Pulmonary artery endothelial cell (primary cell): ENCODE results near the gene NRBP1. TPM values are rescaled to one million over a fixed set of nuclear protein-coding genes. Genes with fewer than 3 reads are reported as not detected.

Experiments used
- DNase-seq: peaks from one replicate; pipeline ENCODE4 v3.0.0-alpha.2; 2011; ENCODE audit warnings: low read depth, low spot score
- total RNA-seq: library from RNA; depleted of rRNA; stranded (reverse); fragments of >200 nt; gene quantifications from 2 replicates; pipeline ENCODE4 v1.2.3, GENCODE V29; 2014

Gene NRBP1
- total RNA-seq, 1 donor from 2014 or later: 122 TPM

- DNase-seq: peak; percentile 95
Observed at GRCh38 chr2:27489498-27490397, 61.3 kb downstream of the NRBP1 start, which contains the start of gene IFT172. IFT172 (minus strand) TSS chr2:27489743; CDS start chr2:27489653, 90 bp downstream.

Other genes with a start within 250 kb of the NRBP1 start
- 97.0 and 127 TPM in 2 replicates for gene ATRAID, start 216.6 kb upstream of the NRBP1 start, total RNA-seq
- gene SLC5A6, start 216.4 kb upstream of the NRBP1 start, total RNA-seq: 20.4 and 48.9 TPM in 2 replicates
- gene CAD, start 211.3 kb upstream of the NRBP1 start, total RNA-seq: 62.4 and 62.8 TPM in 2 replicates
- 0.11 TPM in 1 of 2 replicates, not detected in the other for gene SLC30A3, start 165.6 kb upstream of the NRBP1 start, total RNA-seq
- not detected in 2 replicates for gene DNAJC5G, start 153.2 kb upstream of the NRBP1 start, total RNA-seq
- not detected in 2 replicates for gene TRIM54, start 146.2 kb upstream of the NRBP1 start, total RNA-seq
- 0.20 and 0.39 TPM in 2 replicates for gene UCN, start 120.2 kb upstream of the NRBP1 start, total RNA-seq
- gene MPV17, start 105.5 kb upstream of the NRBP1 start, total RNA-seq: 38.8 and 43.0 TPM in 2 replicates
- gene GTF3C2, start 71.9 kb upstream of the NRBP1 start, total RNA-seq: 24.5 and 26.9 TPM in 2 replicates
- gene EIF2B4, start 58.3 kb upstream of the NRBP1 start, total RNA-seq: 36.6 and 44.7 TPM in 2 replicates
- 142 and 184 TPM in 2 replicates for gene SNX17, start 58.0 kb upstream of the NRBP1 start, total RNA-seq
- 8.9 and 9.5 TPM in 2 replicates for gene ZNF513, start 47.9 kb upstream of the NRBP1 start, total RNA-seq
- gene PPM1G, start 19.0 kb upstream of the NRBP1 start, total RNA-seq: 174 and 225 TPM in 2 replicates
- not detected in 2 replicates for gene KRTCAP3, start 13.8 kb downstream of the NRBP1 start, total RNA-seq
- gene IFT172, start 61.1 kb downstream of the NRBP1 start, total RNA-seq: 27.5 and 30.3 TPM in 2 replicates
- 35.0 and 47.0 TPM in 2 replicates for gene FNDC4, start 66.6 kb downstream of the NRBP1 start, total RNA-seq
- gene GCKR, start 68.2 kb downstream of the NRBP1 start, total RNA-seq: 7.5 and 7.8 TPM in 2 replicates
- gene ZNF512, start 154.4 kb downstream of the NRBP1 start, total RNA-seq: 26.6 and 36.9 TPM in 2 replicates
- 1.7 and 2.2 TPM in 2 replicates for gene CCDC121, start 200.4 kb downstream of the NRBP1 start, total RNA-seq
- gene GPN1, start 200.4 kb downstream of the NRBP1 start, total RNA-seq: 54.9 and 68.2 TPM in 2 replicates
- 9.6 and 14.9 TPM in 2 replicates for gene SUPT7L, start 235.0 kb downstream of the NRBP1 start, total RNA-seq
- 30.3 and 49.5 TPM in 2 replicates for gene SLC4A1AP, start 235.3 kb downstream of the NRBP1 start, total RNA-seq